Stimulated activated CD8-positive, alpha-beta memory T cell treated with anti-CD3 and anti-CD28 coated beads, Interleukin-12 subunit alpha, Interleukin-12 subunit beta, amount 100 ng/mL, for 24 hours (primary cell): ENCODE data around the gene ENTPD1.
"Not testable (repeated sequence)": the region's sequence is repeated elsewhere in the genome, so short reads cannot be mapped to it uniquely, and the experiment has no call there.

Experiments used
- DNase-seq: peaks from one replicate; pipeline ENCODE4 v3.0.0-alpha.2; 2020; ENCODE audit errors: extremely low read depth

Gene ENTPD1

DNA sequence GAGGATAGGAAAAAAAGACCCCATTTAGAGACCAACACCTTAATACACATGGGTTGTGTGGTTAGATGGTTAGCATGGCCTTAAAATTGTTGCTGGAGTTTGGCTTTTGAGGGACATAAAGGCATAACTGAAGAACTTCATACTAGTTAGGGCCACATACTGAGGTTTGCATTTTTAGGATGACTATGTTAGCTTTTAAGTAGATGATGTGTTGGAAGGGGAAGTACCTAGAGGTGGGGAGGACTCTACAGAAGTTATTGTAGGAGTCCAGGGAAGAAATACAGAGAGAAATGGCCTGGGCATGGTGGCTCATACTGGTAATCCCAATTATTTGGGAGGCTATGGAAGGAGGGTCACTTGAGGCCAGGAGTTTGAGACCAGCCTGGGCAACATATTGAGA is 40.5 kb downstream of the ENTPD1 start:
- no peak for DNase-seq

DNA sequence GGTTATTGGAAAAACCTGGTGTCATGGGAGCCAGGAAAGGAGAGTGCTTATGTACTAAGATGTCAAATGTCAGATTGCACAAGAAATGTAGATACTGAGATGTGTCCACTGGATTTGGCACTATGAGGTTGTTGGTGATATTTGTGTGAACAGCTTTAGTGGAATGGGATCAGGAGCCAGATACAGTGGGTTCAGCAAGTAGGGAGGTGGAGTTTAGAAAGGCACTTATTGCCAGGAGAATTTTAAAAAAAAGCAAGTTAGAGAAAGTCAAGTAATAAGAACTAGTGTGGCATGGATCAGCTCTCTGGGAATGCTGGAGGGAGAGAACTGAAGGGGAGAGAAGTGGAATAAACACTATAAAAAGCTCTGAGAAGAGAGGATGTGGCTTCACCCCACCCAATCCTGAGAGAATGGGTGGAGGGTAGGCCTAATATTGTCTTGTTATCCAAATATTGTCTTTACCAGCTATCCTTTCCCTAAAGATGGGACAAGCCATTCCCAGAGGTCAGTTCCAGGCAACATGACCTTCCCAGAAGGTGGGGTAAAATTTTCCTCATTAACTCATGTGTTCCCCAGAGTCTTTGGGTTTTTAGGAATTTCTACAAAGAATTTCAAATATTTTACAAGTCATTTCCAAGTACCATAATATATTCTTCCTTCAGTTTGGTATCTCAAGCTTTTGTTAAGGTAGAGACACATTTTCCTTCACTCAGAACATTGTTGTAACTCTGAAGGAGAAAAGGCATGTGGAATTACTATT is 42.3 kb downstream of the ENTPD1 start:
- DNase-seq: no peak

DNA sequence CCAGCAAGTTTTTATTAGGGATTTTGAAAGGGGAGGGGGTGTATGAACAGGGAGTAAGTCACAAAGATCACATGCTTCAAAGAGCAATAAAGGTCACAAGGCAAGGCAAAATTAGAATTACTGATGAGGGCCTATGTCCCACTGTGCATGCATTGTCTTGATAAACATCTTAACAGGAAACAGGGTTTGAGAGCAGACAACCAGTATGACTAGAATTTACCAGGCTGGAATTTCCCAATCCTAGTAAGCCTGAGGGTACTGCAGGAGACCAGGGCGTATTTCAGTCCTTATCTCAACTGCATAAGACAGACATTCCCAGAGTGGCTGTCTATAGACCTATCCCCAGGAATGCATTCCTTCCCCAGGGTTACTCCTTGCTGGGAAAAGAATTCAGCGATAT is 44.3 kb downstream of the ENTPD1 start:
- DNase-seq: not testable (repeated sequence)

DNA sequence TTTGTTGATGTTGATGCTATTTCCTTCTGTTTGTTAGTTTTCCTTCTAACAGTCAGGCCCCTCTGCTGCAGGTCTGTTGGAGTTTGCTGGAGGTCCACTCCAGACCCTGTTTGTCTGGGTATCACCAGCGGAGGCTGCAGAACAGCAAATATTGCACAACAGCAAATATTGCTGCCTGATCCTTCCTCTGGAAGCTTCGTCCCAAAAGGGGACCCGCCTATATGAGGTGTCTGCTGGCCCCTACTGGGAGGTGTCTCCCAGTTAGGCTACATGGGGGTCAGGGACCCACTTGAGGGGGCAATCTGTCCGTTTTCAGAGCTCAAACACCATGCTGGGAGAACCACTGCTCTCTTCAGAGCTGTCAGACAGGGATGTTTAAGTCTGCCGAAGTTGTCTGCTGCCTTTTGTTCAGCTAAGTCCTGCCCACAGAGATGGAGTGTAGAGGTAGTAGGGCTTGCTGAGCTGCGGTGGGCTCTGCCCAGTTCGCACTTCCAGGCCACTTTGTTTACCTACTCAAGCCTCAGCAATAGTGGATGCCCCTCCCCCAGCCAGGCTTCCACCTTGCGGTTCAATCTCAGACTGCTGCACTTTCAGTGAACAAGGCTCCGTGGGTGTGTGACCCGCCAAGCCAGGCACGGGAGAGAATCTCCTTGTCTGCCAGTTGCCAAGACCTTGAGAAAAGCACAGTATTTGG is 50.9 kb downstream of the ENTPD1 start:
- DNase-seq: not testable (repeated sequence)

DNA sequence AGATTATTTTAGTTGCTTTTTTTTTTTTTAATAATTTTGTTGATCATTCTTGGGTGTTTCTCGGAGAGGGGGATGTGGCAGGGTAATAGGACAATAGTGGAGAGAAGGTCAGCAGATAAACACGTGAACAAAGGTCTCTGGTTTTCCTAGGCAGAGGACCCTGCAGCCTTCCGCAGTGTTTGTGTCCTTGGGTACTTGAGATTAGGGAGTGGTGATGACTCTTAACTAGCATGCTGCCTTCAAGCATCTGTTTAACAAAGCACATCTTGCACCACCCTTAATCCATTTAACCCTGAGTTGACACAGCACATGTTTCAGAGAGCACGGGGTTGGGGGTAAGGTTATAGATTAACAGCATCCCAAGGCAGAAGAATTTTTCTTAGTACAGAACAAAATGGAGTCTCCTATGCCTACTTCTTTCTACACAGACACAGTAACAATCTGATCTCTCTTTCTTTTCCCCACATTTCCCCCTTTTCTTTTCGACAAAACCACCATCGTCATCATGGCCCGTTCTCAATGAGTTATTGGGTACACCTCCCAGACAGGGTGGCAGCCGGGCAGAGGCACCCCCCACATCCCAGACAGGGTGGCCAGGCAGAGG is 52.8 kb downstream of the ENTPD1 start:
- not testable (repeated sequence) for DNase-seq

DNA sequence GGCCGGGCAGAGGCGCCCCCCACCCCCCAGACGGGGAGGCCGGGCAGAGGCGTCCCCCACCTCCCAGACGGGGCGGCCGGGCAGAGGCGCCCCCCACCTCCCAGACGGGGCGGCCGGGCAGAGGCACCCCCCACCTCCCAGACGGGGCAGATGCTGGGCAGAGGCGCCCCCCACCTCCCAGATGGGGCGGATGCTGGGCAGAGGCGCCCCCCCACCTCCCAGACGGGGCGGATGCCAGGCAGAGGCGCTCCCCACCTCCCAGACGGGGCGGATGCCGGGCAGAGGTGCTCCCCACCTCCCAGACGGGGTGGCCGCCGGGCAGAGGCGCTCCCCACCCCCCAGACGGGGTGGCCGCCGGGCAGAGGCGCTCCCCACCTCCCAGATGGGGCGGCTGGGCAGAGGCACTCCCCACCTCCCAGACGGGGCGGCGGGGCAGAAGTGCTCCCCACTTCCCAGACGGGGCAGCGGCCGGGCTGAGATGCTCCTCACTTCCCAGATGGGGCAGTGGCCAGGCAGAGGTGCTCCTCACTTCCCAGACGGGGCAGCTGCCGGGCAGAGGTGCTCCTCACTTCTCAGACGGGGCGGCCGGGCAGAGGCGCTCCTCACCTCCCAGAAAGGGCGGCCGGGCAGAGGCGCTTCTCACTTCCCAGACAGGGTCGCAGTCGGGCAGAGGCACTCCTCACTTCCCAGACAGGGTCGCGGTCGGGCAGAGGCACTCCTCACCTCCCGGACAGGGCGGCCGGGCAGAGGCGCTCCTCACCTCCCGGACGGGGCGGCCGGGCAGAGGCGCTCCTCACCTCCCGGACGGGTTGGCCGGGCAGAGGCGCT is 53.6 kb downstream of the ENTPD1 start:
- DNase-seq: no peak

DNA sequence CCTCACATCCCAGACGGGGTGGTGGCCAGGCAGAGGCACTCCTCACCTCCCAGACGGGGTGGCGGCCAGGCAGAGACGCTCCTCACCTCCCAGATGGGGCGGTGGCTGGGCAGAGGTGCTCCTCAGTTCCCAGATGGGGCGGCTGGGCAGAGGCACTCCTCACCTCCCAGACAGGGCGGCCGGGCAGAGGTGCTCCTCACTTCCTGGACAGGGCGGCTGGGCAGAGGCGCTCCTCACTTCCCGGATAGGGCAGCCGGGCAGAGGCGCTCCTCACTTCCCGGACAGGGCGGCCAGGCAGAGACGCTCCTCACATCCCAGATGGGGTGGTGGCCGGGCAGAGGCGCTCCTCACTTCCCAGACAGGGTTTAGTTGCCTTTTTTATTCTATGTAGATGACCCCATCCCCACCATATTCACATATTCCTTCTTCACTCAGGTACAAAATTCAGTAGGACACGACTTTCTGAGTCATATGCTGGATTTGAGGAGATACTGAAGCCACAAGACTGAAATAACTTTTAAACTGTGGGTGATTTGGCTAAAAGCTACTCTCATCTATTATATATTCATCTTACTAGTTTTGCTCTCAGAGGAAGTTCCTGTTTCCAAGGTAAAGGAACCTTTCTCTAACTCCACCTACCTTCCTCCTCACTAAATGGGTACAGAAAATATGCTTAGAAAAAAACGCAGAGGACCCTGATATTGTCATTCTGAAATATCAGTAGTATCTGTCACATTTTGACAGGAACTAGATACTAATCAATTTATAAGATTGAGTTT is 54.4 kb downstream of the ENTPD1 start:
- DNase-seq: no peak

DNA sequence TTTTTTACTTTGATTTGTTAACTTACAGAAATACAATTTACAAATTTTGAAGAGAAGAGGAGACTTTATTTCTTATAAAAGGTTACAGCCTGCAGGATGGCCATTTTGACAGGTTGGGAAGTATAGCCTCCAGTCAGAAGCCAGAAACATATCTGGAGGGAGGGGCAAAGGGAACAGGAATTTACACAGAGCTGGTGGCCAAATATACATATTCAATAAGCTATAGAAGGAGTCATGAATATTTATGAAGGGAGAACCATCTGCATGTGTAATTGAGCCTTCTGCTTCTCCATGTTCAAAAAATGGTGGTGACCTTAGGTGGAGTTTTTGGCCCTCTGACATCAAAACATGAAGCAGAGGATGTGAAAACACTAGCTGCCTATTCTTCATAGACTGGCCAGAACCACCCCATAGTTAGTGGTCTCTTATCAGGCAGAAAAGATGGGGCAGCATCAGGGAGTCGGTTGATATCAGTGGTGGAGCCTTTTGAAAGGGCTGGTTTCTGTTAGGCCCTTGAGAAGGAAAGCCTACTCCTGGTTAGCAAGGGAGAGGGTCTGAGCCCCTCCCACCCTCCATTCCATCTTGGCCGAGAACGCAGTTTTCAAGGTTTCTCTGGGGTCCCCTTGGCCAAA is 57.2 kb downstream of the ENTPD1 start:
- no peak for DNase-seq

DNA sequence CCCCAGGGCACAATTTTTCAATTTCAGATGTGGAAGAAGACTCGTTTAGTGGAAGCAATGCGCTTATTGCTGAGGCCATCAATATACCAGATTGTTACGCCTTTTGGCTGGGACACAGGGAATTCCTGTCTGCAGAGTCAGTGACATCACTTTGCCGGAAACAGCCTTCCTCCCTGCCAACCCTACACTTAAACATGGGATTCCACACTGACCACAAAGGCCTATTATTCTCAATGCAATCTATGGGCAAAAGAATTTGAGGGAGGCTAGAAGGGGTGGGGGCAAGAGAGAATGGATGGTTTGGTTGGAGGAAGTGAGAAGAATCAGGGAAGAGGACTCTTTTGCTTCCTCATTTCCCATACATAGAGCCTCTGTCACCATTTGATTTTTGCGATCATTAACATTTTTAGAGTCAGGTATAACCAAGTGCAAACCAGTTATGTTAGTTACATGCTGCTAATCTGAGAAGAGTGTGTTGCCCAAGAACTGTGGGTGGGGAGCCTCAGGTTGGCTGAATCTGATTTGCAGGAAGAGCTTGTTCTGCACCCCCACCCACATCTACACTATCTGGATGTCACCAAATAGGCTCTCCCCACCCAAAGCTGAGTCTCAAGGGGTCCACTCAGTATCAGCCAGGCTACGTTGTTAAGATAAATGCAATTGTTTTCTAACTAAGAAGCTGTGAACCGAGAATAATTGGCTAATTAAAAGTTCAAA is 58.2 kb downstream of the ENTPD1 start:
- no peak for DNase-seq

DNA sequence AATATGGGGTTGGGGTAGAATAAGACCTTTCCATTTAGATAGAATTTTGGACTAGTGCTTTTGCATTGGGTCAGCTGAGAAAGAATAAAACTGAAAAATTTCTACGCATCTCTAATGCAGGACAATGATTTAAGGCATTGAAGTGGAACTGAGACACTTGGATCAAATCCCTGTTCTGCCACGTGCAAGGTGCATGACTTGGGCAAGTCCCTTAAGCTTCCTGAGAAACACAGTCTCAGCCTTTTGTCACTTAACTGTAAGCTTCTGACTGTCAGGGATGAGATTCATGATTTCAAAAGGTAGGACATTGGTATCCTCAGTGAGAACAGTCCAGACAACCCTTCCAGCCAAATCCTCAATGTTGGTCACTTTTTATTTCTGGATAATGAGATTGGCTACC is 59.2 kb downstream of the ENTPD1 start:
- DNase-seq: no peak

DNA sequence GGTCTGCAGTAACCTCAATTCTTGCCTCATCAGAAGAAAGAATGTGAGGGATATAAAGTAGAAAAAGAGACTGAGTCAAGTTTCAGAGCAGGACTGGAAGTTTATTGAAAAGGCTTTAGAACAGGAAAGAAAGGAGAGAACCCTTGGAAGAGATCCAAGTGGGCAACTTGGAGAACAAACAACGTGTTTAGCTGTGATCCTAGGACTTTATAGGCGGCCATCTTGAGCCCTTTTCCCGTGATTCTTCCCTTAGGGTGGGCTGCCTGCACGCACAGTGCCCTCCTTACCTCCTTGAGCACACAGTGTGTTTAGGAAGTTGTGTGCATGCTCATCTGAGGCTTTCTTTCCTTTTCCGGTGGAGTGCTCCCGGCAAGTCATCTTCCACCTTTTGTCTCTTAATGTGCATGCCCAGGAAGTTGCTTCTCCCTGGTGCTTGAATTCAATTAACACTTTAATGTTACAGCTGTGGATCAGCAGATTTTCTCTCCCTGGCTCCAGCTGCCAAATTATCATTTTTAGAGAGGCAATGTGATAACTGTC is 59.8 kb downstream of the ENTPD1 start:
- DNase-seq: no peak

DNA sequence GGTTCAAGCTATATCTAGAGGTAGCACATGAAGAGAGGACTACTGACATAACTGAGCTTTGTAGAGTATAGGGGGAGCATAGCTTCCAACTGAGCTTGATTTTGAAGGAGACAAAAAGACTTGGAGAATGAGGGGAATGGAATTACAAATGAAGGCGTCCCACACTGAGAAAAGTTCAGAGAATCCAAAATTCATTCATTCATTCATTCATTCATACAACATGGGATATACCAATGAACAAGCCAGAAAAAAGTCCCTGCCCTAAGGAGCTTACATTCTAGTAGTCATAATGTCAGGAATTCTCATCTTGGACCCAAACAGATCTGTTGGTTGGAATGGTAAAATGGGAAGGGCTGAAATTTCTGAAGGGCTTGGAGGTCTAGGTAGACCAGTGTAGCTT is 62.0 kb downstream of the ENTPD1 start:
- DNase-seq: no peak

DNA sequence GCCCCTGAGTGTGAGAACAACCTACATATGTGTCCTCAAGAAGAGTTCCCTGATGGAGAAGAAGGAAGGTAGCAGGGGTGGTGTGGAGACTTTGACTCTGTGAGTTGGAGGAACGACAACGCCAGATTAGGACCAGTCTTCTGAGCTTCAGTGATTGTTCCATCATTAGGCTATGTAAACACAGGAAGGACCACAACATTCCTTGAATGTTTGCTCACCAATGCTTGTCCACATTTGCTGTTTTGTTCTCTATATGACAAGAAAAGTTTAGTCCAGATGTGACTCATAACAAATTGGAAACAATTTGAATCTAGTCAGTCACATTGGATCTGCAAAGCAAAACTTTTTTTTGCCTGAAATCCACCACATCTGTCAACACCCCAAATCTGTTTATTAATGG is 62.7 kb downstream of the ENTPD1 start:
- no peak for DNase-seq

DNA sequence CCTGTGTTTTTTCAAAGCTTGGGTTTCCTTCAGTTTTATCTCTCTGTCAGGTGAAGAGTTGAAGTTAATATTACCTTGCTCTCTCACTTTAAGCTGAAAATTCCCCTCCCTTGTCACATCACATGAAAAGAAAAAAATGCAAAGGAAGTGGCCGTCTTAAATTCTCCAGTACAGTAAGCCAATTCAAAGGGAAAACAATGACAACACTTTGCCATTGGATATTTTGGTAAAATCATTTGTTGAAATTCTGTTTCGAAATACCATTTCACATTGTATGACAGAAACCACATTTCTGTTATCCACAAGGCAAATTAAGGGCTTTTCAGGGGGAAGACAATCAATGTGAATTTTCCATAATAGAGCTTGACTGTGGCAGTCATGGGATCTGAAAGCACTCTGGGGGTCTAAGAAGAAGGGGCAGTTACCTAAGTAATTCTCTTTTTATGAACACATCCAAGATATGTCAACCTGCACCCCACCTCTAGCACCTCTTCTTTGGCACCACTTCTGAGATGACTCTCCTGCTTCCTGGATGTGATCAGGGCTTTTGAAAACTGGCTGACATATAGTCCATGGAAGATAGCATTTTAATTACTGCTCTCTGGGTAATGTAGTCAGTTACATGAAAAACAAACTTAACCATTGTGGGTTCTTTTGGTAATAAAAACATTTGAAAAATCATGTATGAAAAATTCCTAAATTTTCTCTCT is 63.8 kb downstream of the ENTPD1 start:
- DNase-seq: no peak

DNA sequence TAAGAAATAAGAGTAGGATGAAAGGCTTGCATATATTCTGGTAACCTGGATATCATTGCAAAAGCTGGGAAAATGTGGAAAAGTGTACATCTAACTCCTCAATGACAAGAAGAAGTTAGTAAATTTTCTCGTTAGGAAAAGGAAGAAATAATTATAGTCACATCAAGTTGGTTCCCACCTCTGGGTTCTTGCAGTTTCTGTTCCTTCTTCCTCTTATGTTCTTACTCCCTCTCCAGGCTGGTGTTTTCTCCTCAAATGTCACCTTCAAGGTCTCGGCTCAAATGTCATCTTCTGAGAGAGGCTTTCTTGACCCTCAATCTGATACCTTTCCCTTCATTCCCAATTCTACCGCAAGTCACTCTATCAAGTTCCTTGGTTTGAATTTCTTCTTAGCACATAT is 64.4 kb downstream of the ENTPD1 start:
- no peak for DNase-seq

DNA sequence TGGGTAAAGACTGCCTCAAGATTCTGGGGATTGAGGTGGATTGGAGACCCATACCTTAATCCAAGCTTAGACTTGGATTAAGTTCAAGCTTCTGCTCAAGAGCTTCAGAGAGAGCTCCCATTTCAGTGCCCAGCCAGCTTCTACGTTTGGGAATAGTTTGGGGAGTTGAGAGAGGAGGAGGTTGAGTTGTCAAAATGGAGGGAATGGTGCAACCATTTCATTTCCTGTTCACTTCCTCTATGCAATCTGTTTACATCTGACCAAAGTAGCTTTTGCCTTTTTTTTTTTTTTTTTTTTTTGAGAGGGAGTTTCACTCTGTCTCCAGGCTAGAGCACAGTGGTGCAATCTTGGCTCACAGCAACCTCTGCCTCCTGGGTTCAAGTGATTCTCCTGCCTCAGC is 65.8 kb downstream of the ENTPD1 start:
- no peak for DNase-seq

DNA sequence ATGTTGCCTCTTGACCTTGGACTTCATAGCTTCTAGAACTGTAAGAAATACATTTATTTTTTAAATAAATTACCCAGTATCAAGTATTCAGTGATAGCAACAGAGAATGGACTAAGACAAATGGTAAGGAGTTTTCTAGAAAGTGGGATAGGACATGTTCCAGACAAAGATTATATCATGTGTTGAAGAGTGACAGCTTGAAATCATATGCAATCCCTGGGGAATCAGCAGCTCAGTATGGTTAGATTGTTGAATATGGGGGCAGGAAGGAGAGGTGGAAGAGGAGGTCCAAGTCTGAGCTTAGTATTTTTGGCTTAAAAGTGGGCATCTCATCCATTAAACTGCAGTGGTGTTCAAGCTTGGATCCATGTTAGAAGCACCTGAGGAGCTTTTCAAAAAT is 74.1 kb downstream of the ENTPD1 start:
- DNase-seq: no peak

DNA sequence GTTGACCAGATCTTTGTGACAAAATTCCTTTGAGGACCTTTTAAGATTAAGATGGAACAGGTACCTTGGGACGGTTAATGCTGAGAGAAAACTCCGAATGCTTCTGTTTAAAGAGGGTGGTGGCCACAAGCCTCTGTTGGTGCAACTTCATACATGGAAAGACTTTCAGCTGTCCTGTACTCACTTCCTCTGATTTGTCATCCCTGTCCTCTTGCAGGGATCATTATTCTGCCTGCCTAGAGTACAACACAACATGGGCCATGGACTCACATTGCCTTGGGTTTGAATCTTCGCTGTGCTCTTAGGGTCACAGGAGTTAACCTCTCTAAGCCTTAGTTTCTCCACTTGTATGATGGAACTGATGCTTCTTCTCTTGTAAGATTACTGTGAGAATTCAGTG is 75.1 kb downstream of the ENTPD1 start:
- DNase-seq: no peak

DNA sequence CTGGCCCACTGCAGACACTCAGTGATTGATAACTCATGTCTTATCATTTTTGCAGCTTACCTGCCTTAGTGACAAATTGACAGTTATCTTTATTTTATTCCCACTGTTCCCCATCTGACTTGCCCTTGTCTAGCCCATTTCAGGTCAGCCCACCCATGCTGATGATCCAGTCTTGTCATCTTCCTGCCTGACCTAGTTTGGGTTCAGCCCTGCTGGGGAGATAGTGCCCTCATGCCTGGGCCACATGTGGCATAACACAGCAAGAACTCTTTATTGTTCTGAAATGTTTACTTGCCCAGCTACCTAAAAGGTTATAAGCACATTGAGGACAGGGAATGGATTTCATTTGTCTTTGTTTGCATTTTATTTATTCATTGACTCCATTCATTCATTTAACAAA is 75.6 kb downstream of the ENTPD1 start:
- no peak for DNase-seq
